ENCODE results near the gene IRAK3.
"Not testable (repeated sequence)": the region's sequence is repeated elsewhere in the genome, so short reads cannot be mapped to it uniquely, and the experiment has no call there.

Gene IRAK3

GRCh38 chr12:66211573-66211972 is 22.6 kb downstream of the IRAK3 start:
- in situ Hi-C loops (cut with MboI; ENCODE audit: low sequenced_read_pairs), result loop anchor here (25.0 kb wide), 1 partner anchor 501 kb away; no protein-coding TSS in a partner anchor

- in situ Hi-C loops (cut with MboI; ENCODE audit: low sequenced_read_pairs), result loop anchor here (25.0 kb wide), 1 partner anchor 499 kb away; no protein-coding TSS in a partner anchor
These were observed 24.0 kb downstream of the IRAK3 start for GRCh38 chr12:66213011-66213410.

GRCh38 chr12:66217342-66217917 is 28.4 kb downstream of the IRAK3 start:
- in situ Hi-C loops (cut with MboI; ENCODE audit: low sequenced_read_pairs), result loop anchor here (25.0 kb wide), 1 partner anchor 495 kb away; no protein-coding TSS in a partner anchor

- in situ Hi-C loops (cut with MboI; ENCODE audit: low sequenced_read_pairs), result no loop called here
These were observed 39.4 kb downstream of the IRAK3 start for GRCh38 chr12:66228462-66228861.

GRCh38 chr12:66232263-66232662 is 43.2 kb downstream of the IRAK3 start:
- in situ Hi-C loops (cut with MboI; ENCODE audit: low sequenced_read_pairs), result no loop called here

GRCh38 chr12:66234037-66234693 is 45.2 kb downstream of the IRAK3 start:
- in situ Hi-C loops (cut with MboI; ENCODE audit: low sequenced_read_pairs), result not testable (repeated sequence)

GRCh38 chr12:66234773-66235625 is 46.0 kb downstream of the IRAK3 start:
- in situ Hi-C loops (cut with MboI; ENCODE audit: low sequenced_read_pairs), result not testable (repeated sequence)

- in situ Hi-C loops (cut with MboI; ENCODE audit: low sequenced_read_pairs), result no loop called here
These were observed 46.7 kb downstream of the IRAK3 start for GRCh38 chr12:66235626-66236281.

GRCh38 chr12:66236282-66236675 is 47.3 kb downstream of the IRAK3 start:
- in situ Hi-C loops (cut with MboI; ENCODE audit: low sequenced_read_pairs), result not testable (repeated sequence)

GRCh38 chr12:66236969-66237368 is 48.0 kb downstream of the IRAK3 start:
- in situ Hi-C loops (cut with MboI; ENCODE audit: low sequenced_read_pairs), result no loop called here

GRCh38 chr12:66237505-66238175 is 48.6 kb downstream of the IRAK3 start:
- in situ Hi-C loops (cut with MboI; ENCODE audit: low sequenced_read_pairs), result no loop called here

- in situ Hi-C loops (cut with MboI; ENCODE audit: low sequenced_read_pairs), result no loop called here
These were observed 50.3 kb downstream of the IRAK3 start for GRCh38 chr12:66239295-66239694.

GRCh38 chr12:66240096-66240820 is 51.2 kb downstream of the IRAK3 start:
- in situ Hi-C loops (cut with MboI; ENCODE audit: low sequenced_read_pairs), result no loop called here

GRCh38 chr12:66241061-66242043 is 52.3 kb downstream of the IRAK3 start:
- in situ Hi-C loops (cut with MboI; ENCODE audit: low sequenced_read_pairs), result no loop called here

- in situ Hi-C loops (cut with MboI; ENCODE audit: low sequenced_read_pairs), result no loop called here
These were observed 53.3 kb downstream of the IRAK3 start for GRCh38 chr12:66242311-66242710.

- in situ Hi-C loops (cut with MboI; ENCODE audit: low sequenced_read_pairs), result no loop called here
These were observed 54.9 kb downstream of the IRAK3 start for GRCh38 chr12:66243911-66244310.

- in situ Hi-C loops (cut with MboI; ENCODE audit: low sequenced_read_pairs), result no loop called here
These were observed 55.4 kb downstream of the IRAK3 start for GRCh38 chr12:66244446-66244845.

- in situ Hi-C loops (cut with MboI; ENCODE audit: low sequenced_read_pairs), result no loop called here
These were observed 58.7 kb downstream of the IRAK3 start for GRCh38 chr12:66247741-66248140.

GRCh38 chr12:66251049-66251448 is 62.0 kb downstream of the IRAK3 start:
- in situ Hi-C loops (cut with MboI; ENCODE audit: low sequenced_read_pairs), result no loop called here
